T-cell (primary cell): ENCODE data around the gene ATE1. TPM values are rescaled to one million over a fixed set of nuclear protein-coding genes. Genes with fewer than 3 reads are reported as not detected.

Source experiments
- ATAC-seq, 4 experiments: fragments of 200-7000 bp in 3 of 4; fragments of 150-1000 bp in 1 of 4; cut with Tn5 transposase; replicated peaks in 1 of 4; 1 replicate in 3 of 4; 2 replicates in 1 of 4; pipeline ENCODE4 v1.10.0; 2021; ENCODE audit warnings: moderate library complexity in 3 of 4, mild to moderate bottlenecking in 2 of 4, moderate number of reproducible peaks in 1 of 4
- CTCF ChIA-PET, 2 donors: fragments of 300-600 bp; sonication (Branson Sonifier 250); formaldehyde crosslinking; loops; one replicate each; lab custom pipeline; 2022; ENCODE audit warnings: antibody characterized with exemption in 2 of 2; lab: Charles Lee
- POLR2A ChIA-PET, 2 donors: fragments of 300-600 bp; sonication (Branson Sonifier 250); formaldehyde crosslinking; loops; one replicate each; lab custom pipeline; 2022; ENCODE audit warnings: antibody characterized with exemption in 2 of 2; lab: Charles Lee
- DNase-seq, 35 experiments: peaks; one replicate each; pipeline versions ENCODE4 v3.0.0 to v3.0.0-alpha.2; 2013 to 2023
- H3K27ac ChIP-seq: one replicate; pipeline ENCODE4 v1.5.1; 2013; ENCODE audit warnings: low read length
- H3K27me3 ChIP-seq, 2 experiments: replicated peaks in 1 of 2; 1 replicate in 1 of 2; 2 replicates in 1 of 2; pipeline versions ENCODE4 v1.6.1 to v1.7.0; 2013; ENCODE audit warnings: low read length in 1 of 2, mixed read lengths in 1 of 2; ENCODE audit not compliant: control insufficient read depth in 2 of 2, insufficient read depth in 2 of 2; ENCODE audit errors: extremely low read depth in 1 of 2
- H3K36me3 ChIP-seq, 2 donors: 1 replicate in 1 of 2; 2 replicates in 1 of 2; pipeline versions ENCODE4 v1.6.1 to v1.7.0; 2013; ENCODE audit warnings: low read length in 1 of 2; ENCODE audit not compliant: control insufficient read depth in 2 of 2, insufficient read depth in 1 of 2; ENCODE audit errors: extremely low read depth in 1 of 2
- H3K4me1 ChIP-seq, 2 experiments: 1 replicate in 1 of 2; 2 replicates in 1 of 2; pipeline versions ENCODE4 v1.6.1 to v1.7.0; 2013; ENCODE audit warnings: low read length in 2 of 2, mixed read lengths in 1 of 2; ENCODE audit not compliant: insufficient read depth in 2 of 2, control insufficient read depth in 1 of 2; ENCODE audit errors: extremely low read depth in 1 of 2
- H3K4me3 ChIP-seq, 2 donors: 1 replicate in 1 of 2; 2 replicates in 1 of 2; pipeline versions ENCODE4 v1.5.1 to v1.7.0; 2013; ENCODE audit warnings: mild to moderate bottlenecking in 2 of 2, low read length in 1 of 2, moderate library complexity in 1 of 2; ENCODE audit not compliant: control insufficient read depth in 1 of 2; ENCODE audit errors: extremely low read depth in 1 of 2
- H3K9me3 ChIP-seq: 2 replicates; pipeline ENCODE4 v1.7.0; 2013
- H3K27ac Mint-ChIP-seq, 2 donors: one replicate each; pipeline ENCODE4 v1.8.0; 2020 to 2021; ENCODE audit warnings: mild to moderate bottlenecking in 2 of 2, mixed read lengths in 2 of 2
- H3K27me3 Mint-ChIP-seq, 2 donors: one replicate each; pipeline ENCODE4 v1.8.0; 2021 to 2022; ENCODE audit warnings: mixed read lengths in 2 of 2
- H3K36me3 Mint-ChIP-seq: one replicate; pipeline ENCODE4 v1.8.0; 2021; ENCODE audit warnings: mixed read lengths
- H3K4me1 Mint-ChIP-seq, 3 donors: one replicate each; pipeline ENCODE4 v1.8.0; 2020 to 2022; ENCODE audit warnings: mixed read lengths in 3 of 3, mild to moderate bottlenecking in 1 of 3
- H3K4me3 Mint-ChIP-seq, 3 donors: one replicate each; pipeline ENCODE4 v1.8.0; 2020 to 2022; ENCODE audit warnings: mild to moderate bottlenecking in 3 of 3, mixed read lengths in 3 of 3, moderate library complexity in 3 of 3
- H3K9me3 Mint-ChIP-seq, 3 donors: one replicate each; pipeline ENCODE4 v1.8.0; 2020 to 2022; ENCODE audit warnings: mixed read lengths in 3 of 3
- whole genome bisulfite sequencing: methylation state at CpG from one replicate; pipeline ENCODE4 v1.1.5; 2013; ENCODE audit warnings: missing lambda C conversion rate; ENCODE audit not compliant: insufficient coverage; 5-methylcytosine and 5-hydroxymethylcytosine counted together
- total RNA-seq, 35 experiments: library from RNA in 6 of 35; stranded (reverse) in 6 of 35; fragments of 120-200 nt in 1 of 35; gene quantifications; one replicate each; pipeline versions ENCODE4 v1.2.1 to v1.2.4 and lab custom pipeline; 2013 to 2026

ATE1 gene
- total RNA-seq, 5 donors from 2014 or later (not counting 1 experiment from before 2014, with no cell fraction given), result 18.6 to 28.9 (median 26.0) TPM

GRCh38 chr10:121865554-121865953, 62.3 kb downstream of the ATE1 start:
- H3K4me3 ChIP-seq, result no peak overlapping the region
- ChIA-PET POLR2A (no interaction called here), CTCF (no interaction called here)
- Mint-ChIP-seq H3K4me3 (no peak overlapping the region), H3K27ac (no peak overlapping the region), H3K27me3 (no peaks in the 10 kb centered on the region), H3K4me1 (peaks cover 0 to 4% (median 0%) of the 10 kb centered on the region in 3 donors), H3K36me3 (peaks cover 53% of the 10 kb centered on the region), H3K9me3 (no peaks in the 10 kb centered on the region)
- peaks cover 3 to 16% of the 10 kb centered on the region in 2 donors for H3K36me3 ChIP-seq
- no peak overlapping the region for H3K27ac ChIP-seq
- ATAC-seq (no peak), DNase-seq (no peak)
- H3K4me1 ChIP-seq, result no peaks in the 10 kb centered on the region
- no CpG with 5 or more reads among the region's 4 CpGs for WGBS
- no peaks in the 10 kb centered on the region for H3K9me3 ChIP-seq
- H3K27me3 ChIP-seq, result no peaks in the 10 kb centered on the region

- CTCF ChIA-PET, result no interaction called here
Observed at GRCh38 chr10:121864653-121865052, 63.2 kb downstream of the ATE1 start.

DNA sequence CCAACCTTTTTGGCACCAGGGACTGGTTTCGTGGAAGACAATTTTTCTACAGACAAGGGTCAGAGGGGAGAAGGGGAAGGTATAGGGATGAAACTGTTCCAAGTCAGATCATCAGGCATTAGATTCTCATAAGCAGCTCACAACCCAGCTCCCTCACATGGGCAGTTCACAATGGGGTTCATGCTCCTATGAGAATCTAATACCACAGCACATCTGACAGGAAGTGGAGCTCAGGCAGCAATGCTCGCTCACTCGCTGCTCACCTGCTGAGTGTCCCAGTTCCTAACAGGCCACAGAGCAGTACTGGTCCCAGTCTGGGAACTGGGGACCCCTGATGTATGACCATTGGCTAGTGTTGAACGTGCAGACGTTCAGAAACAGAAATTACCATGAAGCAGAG, 63.7 kb downstream of the ATE1 start:
- H3K4me3 ChIP-seq, result no peak overlapping the region
- H3K9me3 ChIP-seq, result no peaks in the 10 kb centered on the region
- H3K27ac ChIP-seq, result no peak overlapping the region
- ATAC-seq (no peak), DNase-seq (no peak)
- ChIA-PET POLR2A (no interaction called here), CTCF (no interaction called here)
- no peaks in the 10 kb centered on the region for H3K27me3 ChIP-seq
- Mint-ChIP-seq H3K27ac (no peak overlapping the region), H3K4me3 (no peak overlapping the region), H3K36me3 (peaks cover 48% of the 10 kb centered on the region), H3K4me1 (peaks cover 0 to 4% (median 0%) of the 10 kb centered on the region in 3 donors), H3K27me3 (no peaks in the 10 kb centered on the region), H3K9me3 (no peaks in the 10 kb centered on the region)
- 21% methylated on average over 2 of the region's 5 CpGs for WGBS
- H3K36me3 ChIP-seq, result peaks cover 3 to 9% of the 10 kb centered on the region in 2 donors
- no peaks in the 10 kb centered on the region for H3K4me1 ChIP-seq

More at GRCh38 chr10:121864653-121865052, 63.2 kb downstream of the ATE1 start:
- H3K27me3 Mint-ChIP-seq, result no peaks in the 10 kb centered on the region
- DNase-seq, result no peak
- 80% methylated on average over 1 of the region's 3 CpGs for WGBS
- peaks cover 53% of the 10 kb centered on the region for H3K36me3 Mint-ChIP-seq
- Histone ChIP-seq H3K27me3 (no peaks in the 10 kb centered on the region), H3K27ac (no peak overlapping the region), H3K36me3 (peaks cover 3 to 14% of the 10 kb centered on the region in 2 donors), H3K4me3 (no peak overlapping the region), H3K4me1 (no peaks in the 10 kb centered on the region), H3K9me3 (no peaks in the 10 kb centered on the region)
- ATAC-seq, result no peak
- H3K4me3 Mint-ChIP-seq, result no peak overlapping the region
- H3K27ac Mint-ChIP-seq, result no peak overlapping the region
- no peaks in the 10 kb centered on the region for H3K9me3 Mint-ChIP-seq
- POLR2A ChIA-PET, result no interaction called here
- peaks cover 0 to 4% (median 0%) of the 10 kb centered on the region in 3 donors for H3K4me1 Mint-ChIP-seq

DNA sequence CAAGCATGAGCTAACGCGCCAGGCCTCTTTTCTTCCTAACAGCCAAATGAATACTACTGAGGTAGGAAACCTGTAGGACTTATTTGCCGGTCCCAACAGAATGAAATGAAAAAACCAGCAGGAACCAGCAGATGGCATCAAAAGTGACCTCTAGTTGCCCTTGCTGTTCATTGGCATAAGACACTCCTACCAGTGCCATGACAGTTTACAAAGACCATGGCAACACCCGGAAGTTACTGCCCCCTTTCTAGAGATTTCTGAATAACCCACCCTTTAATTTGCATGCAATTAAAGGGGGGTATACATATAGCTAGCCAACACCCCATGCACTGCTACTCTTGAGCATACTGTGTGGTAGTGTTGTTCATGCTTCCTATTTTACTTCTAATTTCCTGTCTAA, 65.2 kb downstream of the ATE1 start:
- CTCF ChIA-PET, result interaction anchor here in 1 of 2 donors (0.7 kb wide), 1 partner anchor 23 kb away, joined by 3 read pairs; no protein-coding TSS in a partner anchor
- no CpG with 5 or more reads among the region's 4 CpGs for WGBS
- no peaks in the 10 kb centered on the region for H3K9me3 ChIP-seq
- POLR2A ChIA-PET, result no interaction called here
- no peaks in the 10 kb centered on the region for H3K4me1 ChIP-seq
- ATAC-seq (no peak), DNase-seq (no peak)
- Mint-ChIP-seq H3K9me3 (peaks cover 0 to 3% (median 2%) of the 10 kb centered on the region in 3 donors), H3K4me3 (no peak overlapping the region), H3K27ac (no peak overlapping the region), H3K36me3 (peaks cover 47% of the 10 kb centered on the region), H3K4me1 (peaks cover 0 to 4% (median 0%) of the 10 kb centered on the region in 3 donors), H3K27me3 (no peaks in the 10 kb centered on the region)
- peaks cover 0 to 3% of the 10 kb centered on the region in 2 donors for H3K36me3 ChIP-seq
- no peaks in the 10 kb centered on the region for H3K27me3 ChIP-seq
- H3K4me3 ChIP-seq, result no peak overlapping the region
- no peak overlapping the region for H3K27ac ChIP-seq

DNA sequence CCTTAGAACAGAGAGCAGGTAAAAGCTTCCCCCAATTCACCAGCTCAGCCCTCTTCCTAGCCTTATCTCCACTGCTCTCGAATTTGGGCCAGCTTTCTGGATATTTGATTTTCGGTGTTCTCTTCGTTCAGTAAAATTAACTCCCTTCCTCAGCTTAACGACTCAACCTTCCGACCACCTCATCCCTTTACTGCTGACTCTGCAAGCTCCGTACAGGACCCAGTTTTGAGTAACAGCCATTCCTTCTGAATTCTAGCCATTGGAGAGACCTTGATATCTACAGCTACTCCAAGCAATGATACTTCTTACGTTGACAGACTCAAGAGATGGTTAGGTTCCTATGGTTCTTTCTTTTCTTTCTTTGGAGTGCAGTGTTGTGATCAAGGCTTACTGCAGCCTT, 65.8 kb downstream of the ATE1 start:
- H3K4me1 ChIP-seq, result no peaks in the 10 kb centered on the region
- H3K4me3 ChIP-seq, result no peak overlapping the region
- WGBS, result 100% methylated on average over 6 of the region's 7 CpGs
- no peak overlapping the region for H3K27ac ChIP-seq
- peaks cover 0 to 3% of the 10 kb centered on the region in 2 donors for H3K36me3 ChIP-seq
- no peaks in the 10 kb centered on the region for H3K27me3 Mint-ChIP-seq
- no peak overlapping the region for H3K4me3 Mint-ChIP-seq
- DNase-seq, result no peak
- peaks cover 0 to 4% (median 0%) of the 10 kb centered on the region in 3 donors for H3K4me1 Mint-ChIP-seq
- peaks cover 48% of the 10 kb centered on the region for H3K36me3 Mint-ChIP-seq
- H3K27ac Mint-ChIP-seq, result no peak overlapping the region
- H3K27me3 ChIP-seq, result no peaks in the 10 kb centered on the region
- H3K9me3 Mint-ChIP-seq, result peaks cover 0 to 7% (median 3%) of the 10 kb centered on the region in 3 donors
- no peak for ATAC-seq
- CTCF ChIA-PET, result interaction anchor here in 1 of 2 donors (0.6 to 0.7 kb wide), 2 partner anchors 23 to 24 kb away, joined by 3 read pairs; no protein-coding TSS in a partner anchor
- POLR2A ChIA-PET, result no interaction called here
- no peaks in the 10 kb centered on the region for H3K9me3 ChIP-seq

DNA sequence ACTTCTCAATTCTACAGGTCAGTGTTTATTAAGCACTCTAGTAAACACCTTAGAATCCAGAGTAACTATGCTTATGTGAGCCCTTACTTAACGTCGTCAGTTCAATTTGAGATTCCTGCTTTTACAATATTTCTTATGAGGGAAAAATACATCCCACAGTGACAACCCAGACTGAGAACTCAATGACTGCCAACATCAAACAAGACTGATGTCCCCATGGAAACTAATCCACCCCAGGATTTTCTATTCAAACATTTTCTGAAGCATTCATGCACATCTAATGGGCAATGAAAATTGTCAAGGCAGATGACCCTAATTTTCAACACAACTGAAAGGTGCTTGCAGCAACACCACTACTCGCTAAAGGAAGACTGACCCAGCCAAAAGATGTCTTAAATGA, 67.0 kb downstream of the ATE1 start:
- Mint-ChIP-seq H3K4me3 (no peak overlapping the region), H3K36me3 (peaks cover 46% of the 10 kb centered on the region), H3K27me3 (no peaks in the 10 kb centered on the region), H3K4me1 (peaks cover 0 to 4% (median 0%) of the 10 kb centered on the region in 3 donors), H3K27ac (no peak overlapping the region), H3K9me3 (peaks cover 0 to 7% (median 3%) of the 10 kb centered on the region in 3 donors)
- Histone ChIP-seq H3K27me3 (no peaks in the 10 kb centered on the region), H3K4me1 (no peaks in the 10 kb centered on the region), H3K36me3 (peaks cover 0 to 3% of the 10 kb centered on the region in 2 donors), H3K9me3 (no peaks in the 10 kb centered on the region), H3K27ac (no peak overlapping the region), H3K4me3 (no peak overlapping the region)
- POLR2A ChIA-PET, result no interaction called here
- no CpG with 5 or more reads among the region's 3 CpGs for WGBS
- CTCF ChIA-PET, result no interaction called here
- DNase-seq (no peak), ATAC-seq (no peak)
